Uterus (tissue), 4 donors: Measurements from ENCODE around the gene TSPO2. TPM values are rescaled to one million over a fixed set of nuclear protein-coding genes. Genes with fewer than 3 reads are reported as not detected.
"Not testable (repeated sequence)": the region's sequence is repeated elsewhere in the genome, so short reads cannot be mapped to it uniquely, and the experiment has no call there.

ENCODE experiments used
- DNase-seq, 2 donors: peaks; one replicate each; pipeline ENCODE4 v3.0.0-alpha.2; 2019 to 2020
- H3K27ac ChIP-seq, 2 donors: fragments of 200-600 bp; sonication (generic); 1 replicate in 1 of 2; 2 replicates in 1 of 2; pipeline ENCODE4 v1.5.1; 2016 to 2018
- H3K27me3 ChIP-seq, 2 donors: fragments of 200-600 bp; sonication (generic); one replicate each; pipeline ENCODE4 v1.5.1; 2018 to 2019; ENCODE audit warnings: control low read depth in 1 of 2
- H3K36me3 ChIP-seq, 2 donors: fragments of 200-600 bp; sonication (generic); one replicate each; pipeline ENCODE4 v1.5.1; 2019; ENCODE audit warnings: control low read depth in 1 of 2
- H3K4me1 ChIP-seq, 2 donors: fragments of 200-600 bp; sonication (generic); one replicate each; pipeline ENCODE4 v1.5.1; 2018 to 2019; ENCODE audit warnings: control low read depth in 1 of 2
- H3K4me3 ChIP-seq, 2 donors: fragments of 200-600 bp; sonication (generic); 1 replicate in 1 of 2; 2 replicates in 1 of 2; pipeline ENCODE4 v1.5.1; 2018 to 2019; ENCODE audit warnings: mild to moderate bottlenecking in 1 of 2
- H3K9me3 ChIP-seq, 2 donors: fragments of 200-600 bp; sonication (generic); one replicate each; pipeline ENCODE4 v1.5.1; 2019; ENCODE audit warnings: control low read depth in 1 of 2
- CTCF ChIP-seq, 4 experiments: fragments of 200-600 bp in 2 of 4; fragments of 450-650 bp in 2 of 4; sonication (generic) in 2 of 4; IDR thresholded peaks; one replicate each; pipeline ENCODE4 v1.5.1; 2016 to 2019; ENCODE audit warnings: antibody characterized with exemption in 4 of 4, mild to moderate bottlenecking in 2 of 4, moderate library complexity in 1 of 4
- POLR2A ChIP-seq, 2 donors: fragments of 450-650 bp; IDR thresholded peaks; one replicate each; pipeline ENCODE4 v1.6.1; 2016; ENCODE audit warnings: antibody characterized with exemption in 2 of 2, mild to moderate bottlenecking in 1 of 2, moderate library complexity in 1 of 2
- intact Hi-C: fragments of 100-400 bp; cut with DNase I; formaldehyde crosslinking; loops from one replicate; pipeline ENCODE4 v1.15.1; 2023; ENCODE audit warnings: low total_unique reads
- total RNA-seq, 4 donors: library from RNA; depleted of rRNA in 3 of 4; stranded (reverse); fragments of >200 nt in 3 of 4; gene quantifications; one replicate each; pipeline versions ENCODE4 v1.1.0 to v1.2.4, GENCODE V29; 2014 to 2023
- donor health status: DM: yes; HTN: yes; CAD: no.

TSPO2 gene
- total RNA-seq, 4 donors from 2014 or later, result not detected

GRCh38 chr6:41008011-41008410, 34.3 kb upstream of the TSPO2 start:
- Histone ChIP-seq H3K9me3 (no peaks in the 10 kb centered on the region), H3K4me1 (no peaks in the 10 kb centered on the region), H3K27me3 (no peaks in the 10 kb centered on the region), H3K36me3 (no peaks in the 10 kb centered on the region), H3K27ac (no peak overlapping the region), H3K4me3 (no peak overlapping the region)
- TF ChIP-seq POLR2A (IDR thresholded peaks at IDR 0.05), result no peak
- intact Hi-C loops, result no loop called here
- DNase-seq, result no peak

- H3K4me1 ChIP-seq, result no peaks in the 10 kb centered on the region
- DNase-seq, result no peak
- no peaks in the 10 kb centered on the region for H3K27me3 ChIP-seq
- H3K9me3 ChIP-seq, result no peaks in the 10 kb centered on the region
- no peak overlapping the region for H3K4me3 ChIP-seq
- intact Hi-C loops, result no loop called here
- no peak for TF ChIP-seq CTCF (IDR thresholded peaks at IDR 0.05)
- TF ChIP-seq POLR2A (IDR thresholded peaks at IDR 0.05), result no peak
- H3K36me3 ChIP-seq, result no peaks in the 10 kb centered on the region
- no peak overlapping the region for H3K27ac ChIP-seq
Measured at GRCh38 chr6:41009669-41010068, 32.6 kb upstream of the TSPO2 start.

- TF ChIP-seq CTCF (IDR thresholded peaks at IDR 0.05) (no peak), POLR2A (IDR thresholded peaks at IDR 0.05) (no peak)
- no peak overlapping the region for H3K4me3 ChIP-seq
- DNase-seq, result no peak
- H3K36me3 ChIP-seq, result no peaks in the 10 kb centered on the region
- H3K9me3 ChIP-seq, result no peaks in the 10 kb centered on the region
- no peaks in the 10 kb centered on the region for H3K27me3 ChIP-seq
- H3K27ac ChIP-seq, result no peak overlapping the region
- intact Hi-C loops, result no loop called here
- H3K4me1 ChIP-seq, result no peaks in the 10 kb centered on the region
Measured at GRCh38 chr6:41011673-41012072, 30.6 kb upstream of the TSPO2 start.

- TF ChIP-seq CTCF (IDR thresholded peaks at IDR 0.05), result no peak
- no peaks in the 10 kb centered on the region for H3K4me1 ChIP-seq
- DNase-seq, result no peak
- no peaks in the 10 kb centered on the region for H3K36me3 ChIP-seq
- no peaks in the 10 kb centered on the region for H3K9me3 ChIP-seq
- no peaks in the 10 kb centered on the region for H3K27me3 ChIP-seq
- H3K27ac ChIP-seq, result no peak overlapping the region
- intact Hi-C loops, result no loop called here
- no peak overlapping the region for H3K4me3 ChIP-seq
Measured at GRCh38 chr6:41013466-41014153, 28.7 kb upstream of the TSPO2 start.

- H3K4me1 ChIP-seq, result no peaks in the 10 kb centered on the region
- H3K27ac ChIP-seq, result no peak overlapping the region
- H3K27me3 ChIP-seq, result no peaks in the 10 kb centered on the region
- H3K9me3 ChIP-seq, result no peaks in the 10 kb centered on the region
- intact Hi-C loops, result no loop called here
- DNase-seq, result no peak
- no peaks in the 10 kb centered on the region for H3K36me3 ChIP-seq
- no peak overlapping the region for H3K4me3 ChIP-seq
- TF ChIP-seq POLR2A (IDR thresholded peaks at IDR 0.05) (no peak), CTCF (IDR thresholded peaks at IDR 0.05) (no peak)
Measured at GRCh38 chr6:41014780-41015179, 27.5 kb upstream of the TSPO2 start.

- H3K4me1 ChIP-seq, H3K36me3 ChIP-seq, H3K4me3 ChIP-seq, H3K27ac ChIP-seq, DNase-seq, intact Hi-C loops, H3K9me3 ChIP-seq, H3K27me3 ChIP-seq: not testable (repeated sequence)
Measured at GRCh38 chr6:41015860-41016259, 26.4 kb upstream of the TSPO2 start.
